Measurements from ENCODE around the gene NR2F2. TPM values are rescaled to one million over a fixed set of nuclear protein-coding genes. Genes with fewer than 3 reads are reported as not detected.

The NR2F2 gene
- total and polyA plus RNA-seq, 2 of the 13 experiments (the other 11 are each of a cell fraction or from before 2014, with no cell fraction given): 3.5 to 4.7 TPM

DNA sequence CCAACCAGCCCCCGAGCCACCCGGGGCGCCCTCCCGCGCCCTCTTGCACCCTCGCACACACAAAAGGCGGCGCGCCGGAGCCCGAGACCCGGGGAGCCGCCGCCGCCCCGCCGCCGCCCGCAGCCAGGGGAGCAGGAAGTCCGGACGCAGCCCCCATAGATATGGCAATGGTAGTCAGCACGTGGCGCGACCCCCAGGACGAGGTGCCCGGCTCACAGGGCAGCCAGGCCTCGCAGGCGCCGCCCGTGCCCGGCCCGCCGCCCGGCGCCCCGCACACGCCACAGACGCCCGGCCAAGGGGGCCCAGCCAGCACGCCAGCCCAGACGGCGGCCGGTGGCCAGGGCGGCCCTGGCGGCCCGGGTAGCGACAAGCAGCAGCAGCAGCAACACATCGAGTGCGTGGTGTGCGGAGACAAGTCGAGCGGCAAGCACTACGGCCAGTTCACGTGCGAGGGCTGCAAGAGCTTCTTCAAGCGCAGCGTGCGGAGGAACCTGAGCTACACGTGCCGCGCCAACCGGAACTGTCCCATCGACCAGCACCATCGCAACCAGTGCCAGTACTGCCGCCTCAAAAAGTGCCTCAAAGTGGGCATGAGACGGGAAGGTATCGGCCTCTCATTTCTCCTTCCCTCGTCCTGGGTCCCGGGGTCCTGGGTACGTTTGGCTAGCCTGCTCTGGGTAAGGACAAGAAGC is 1.6 kb downstream of the NR2F2 start (continued):
- TF ChIP-seq KDM5B (CRISPR knock-in tag; IDR thresholded peaks at IDR 0.05; ENCODE audit: borderline replicate concordance) (peak; percentile 76; the same call in 1 of the 2 replicates), SRSF1 (optimal IDR thresholded peaks at IDR 0.05; ENCODE audit: low read depth, low read length) (no peak), MTA3 (CRISPR knock-in tag; IDR thresholded peaks at IDR 0.05) (no peak), ZFY (CRISPR knock-in tag; IDR thresholded peaks at IDR 0.05) (peak; percentile 54; the same call in 1 of the 2 replicates), PRMT3 (CRISPR knock-in tag; IDR thresholded peaks at IDR 0.05; ENCODE audit: borderline replicate concordance, low read depth) (0 out of 2 replicates have a peak, but pooled peaks have one; percentile 46), GATA4 (IDR thresholded peaks at IDR 0.05; ENCODE audit: borderline replicate concordance, low read depth) (no peak), ZFP91 (CRISPR knock-in tag; IDR thresholded peaks at IDR 0.05; ENCODE audit: borderline replicate concordance) (0 out of 2 replicates have a peak, but pooled peaks have one; percentile 40), NFAT5 (CRISPR knock-in tag; IDR thresholded peaks at IDR 0.05) (0 out of 2 replicates have a peak, but pooled peaks have one; percentile 74), NFKB2 (CRISPR knock-in tag; IDR thresholded peaks at IDR 0.05; ENCODE audit: borderline replicate concordance) (peak; percentile 70; the same call in 1 of the 2 replicates), HMGXB4 (CRISPR knock-in tag; IDR thresholded peaks at IDR 0.05; ENCODE audit: borderline replicate concordance in 1 of 2, low read depth in 1 of 2) (peak; percentile 65 to 66; a peak in 3 of 4 replicates), ZNF557 (CRISPR knock-in tag; IDR thresholded peaks at IDR 0.05) (no peak), HNRNPLL (IDR thresholded peaks at IDR 0.05; ENCODE audit: low read depth, low read length, poor library complexity, severe bottlenecking) (peak; percentile 58)
- TF ChIP-seq, protein P1, sequence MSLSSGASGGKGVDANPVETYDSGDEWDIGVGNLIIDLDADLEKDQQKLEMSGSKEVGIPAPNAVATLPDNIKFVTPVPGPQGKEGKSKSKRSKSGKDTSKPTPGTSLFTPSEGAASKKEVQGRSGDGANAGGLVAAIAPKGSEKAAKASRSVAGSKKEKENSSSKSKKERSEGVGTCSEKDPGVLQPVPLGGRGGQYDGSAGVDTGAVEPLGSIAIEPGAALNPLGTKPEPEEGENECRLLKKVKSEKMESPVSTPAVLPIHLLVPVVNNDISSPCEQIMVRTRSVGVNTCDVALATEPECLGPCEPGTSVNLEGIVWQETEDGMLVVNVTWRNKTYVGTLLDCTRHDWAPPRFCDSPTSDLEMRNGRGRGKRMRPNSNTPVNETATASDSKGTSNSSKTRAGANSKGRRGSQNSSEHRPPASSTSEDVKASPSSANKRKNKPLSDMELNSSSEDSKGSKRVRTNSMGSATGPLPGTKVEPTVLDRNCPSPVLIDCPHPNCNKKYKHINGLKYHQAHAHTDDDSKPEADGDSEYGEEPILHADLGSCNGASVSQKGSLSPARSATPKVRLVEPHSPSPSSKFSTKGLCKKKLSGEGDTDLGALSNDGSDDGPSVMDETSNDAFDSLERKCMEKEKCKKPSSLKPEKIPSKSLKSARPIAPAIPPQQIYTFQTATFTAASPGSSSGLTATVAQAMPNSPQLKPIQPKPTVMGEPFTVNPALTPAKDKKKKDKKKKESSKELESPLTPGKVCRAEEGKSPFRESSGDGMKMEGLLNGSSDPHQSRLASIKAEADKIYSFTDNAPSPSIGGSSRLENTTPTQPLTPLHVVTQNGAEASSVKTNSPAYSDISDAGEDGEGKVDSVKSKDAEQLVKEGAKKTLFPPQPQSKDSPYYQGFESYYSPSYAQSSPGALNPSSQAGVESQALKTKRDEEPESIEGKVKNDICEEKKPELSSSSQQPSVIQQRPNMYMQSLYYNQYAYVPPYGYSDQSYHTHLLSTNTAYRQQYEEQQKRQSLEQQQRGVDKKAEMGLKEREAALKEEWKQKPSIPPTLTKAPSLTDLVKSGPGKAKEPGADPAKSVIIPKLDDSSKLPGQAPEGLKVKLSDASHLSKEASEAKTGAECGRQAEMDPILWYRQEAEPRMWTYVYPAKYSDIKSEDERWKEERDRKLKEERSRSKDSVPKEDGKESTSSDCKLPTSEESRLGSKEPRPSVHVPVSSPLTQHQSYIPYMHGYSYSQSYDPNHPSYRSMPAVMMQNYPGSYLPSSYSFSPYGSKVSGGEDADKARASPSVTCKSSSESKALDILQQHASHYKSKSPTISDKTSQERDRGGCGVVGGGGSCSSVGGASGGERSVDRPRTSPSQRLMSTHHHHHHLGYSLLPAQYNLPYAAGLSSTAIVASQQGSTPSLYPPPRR (CRISPR knock-in tag; IDR thresholded peaks at IDR 0.05; ENCODE audit: borderline replicate concordance): no peak
